NCI-H146 treated with DMSO at 0.1 percent for 48 hours (cell line): Measurements from ENCODE around the gene CPSF3.

Experiments used
- DNase-seq: peaks from one replicate; lab custom pipeline; 2025; ENCODE audit not compliant: unreplicated experiment; lab: John Stamatoyannopoulos, UW

The CPSF3 gene

GRCh38 chr2:9416962-9417316 lies 6.5 kb upstream of the CPSF3 start:
- DNase-seq = no peak

GRCh38 chr2:9417725-9418124 lies 5.7 kb upstream of the CPSF3 start:
- no peak for DNase-seq

GRCh38 chr2:9418746-9419145 lies 4.7 kb upstream of the CPSF3 start:
- no peak for DNase-seq

- DNase-seq = no peak
Measured at GRCh38 chr2:9419541-9419940, 3.9 kb upstream of the CPSF3 start.

- no peak for DNase-seq
Measured at GRCh38 chr2:9420495-9420894, 3.0 kb upstream of the CPSF3 start.

GRCh38 chr2:9422321-9423099 lies 944 bp upstream of the CPSF3 start:
- DNase-seq = peak; percentile 54

GRCh38 chr2:9423922-9424272 lies 443 bp downstream of the CPSF3 start:
- peak; percentile 45 for DNase-seq

GRCh38 chr2:9424447-9425164 lies 1.2 kb downstream of the CPSF3 start:
- peak; percentile 93 for DNase-seq

- DNase-seq = no peak
Measured at GRCh38 chr2:9428965-9429577, 5.6 kb downstream of the CPSF3 start.

- DNase-seq = no peak
Measured at GRCh38 chr2:9430316-9431293, 7.2 kb downstream of the CPSF3 start.

GRCh38 chr2:9434489-9434888 lies 11.0 kb downstream of the CPSF3 start:
- DNase-seq = no peak

- no peak for DNase-seq
Measured at GRCh38 chr2:9439536-9439935, 16.1 kb downstream of the CPSF3 start.

- DNase-seq = no peak
Measured at GRCh38 chr2:9440058-9440727, 16.7 kb downstream of the CPSF3 start.

- no peak for DNase-seq
Measured at GRCh38 chr2:9441556-9441955, 18.1 kb downstream of the CPSF3 start.

- DNase-seq = no peak
Measured at GRCh38 chr2:9443526-9443925, 20.1 kb downstream of the CPSF3 start.

- no peak for DNase-seq
Measured at GRCh38 chr2:9445089-9445488, 21.6 kb downstream of the CPSF3 start.

GRCh38 chr2:9451231-9451630 lies 27.8 kb downstream of the CPSF3 start:
- DNase-seq = no peak

GRCh38 chr2:9460441-9461017 lies 37.1 kb downstream of the CPSF3 start:
- no peak for DNase-seq

GRCh38 chr2:9461079-9461478 lies 37.6 kb downstream of the CPSF3 start:
- DNase-seq = no peak

GRCh38 chr2:9462313-9462712 lies 38.9 kb downstream of the CPSF3 start:
- DNase-seq = no peak
